Measurements from ENCODE around the gene IQSEC1. TPM values are rescaled to one million over a fixed set of nuclear protein-coding genes. Genes with fewer than 3 reads are reported as not detected.

Gene IQSEC1
- total and polyA plus RNA-seq, 2 donors (not counting 1 experiment from before 2014, with no cell fraction given): 96.7 to 222 TPM

GRCh38 chr3:12952343-12953200 lies 120.7 kb downstream of the IQSEC1 start:
- Histone ChIP-seq H3K27ac (ENCODE audit: low read length in 2 of 2) (peak overlapping the region in 1 of 2 donors; percentile 7), H4K20me1 (ENCODE audit: control insufficient read depth, insufficient read depth, low read length, poor library complexity, severe bottlenecking) (peaks cover 100% of the 10 kb centered on the region), H3K79me2 (ENCODE audit: control insufficient read depth, insufficient read depth, low read length) (peaks cover 100% of the 10 kb centered on the region), H3K4me2 (replicated peaks; ENCODE audit: low read depth, low read length, poor library complexity, severe bottlenecking) (no peak overlapping the region), H3K9ac (ENCODE audit: low read length) (no peak overlapping the region), H3K27me3 (replicated peaks in 1 of 4; ENCODE audit: control extremely low read depth in 1 of 4, control insufficient read depth in 3 of 4, insufficient read depth in 4 of 4, low read length in 3 of 4) (no peaks in the 10 kb centered on the region), H3K4me1 (ENCODE audit: control insufficient read depth in 2 of 2, insufficient read depth in 2 of 2, low read length in 2 of 2) (peaks cover 57 to 90% of the 10 kb centered on the region in 2 donors), H2AFZ (ENCODE audit: insufficient read depth, low read depth, low read length, poor library complexity, severe bottlenecking) (no peak overlapping the region), H3K36me3 (replicated peaks in 1 of 2; ENCODE audit: control extremely low read depth in 1 of 2, control insufficient read depth in 1 of 2, extremely low read depth in 1 of 2, insufficient read depth in 2 of 2, low read length in 1 of 2) (peaks cover 0 to 80% of the 10 kb centered on the region in 2 experiments), H3K4me3 (ENCODE audit: control extremely low read depth in 1 of 5, extremely low read depth in 1 of 5, insufficient read depth in 1 of 5, low read depth in 2 of 5, low read length in 4 of 5) (no peak overlapping the region), H3K9me3 (ENCODE audit: control extremely low read depth in 1 of 3, control insufficient read depth in 2 of 3, insufficient read depth in 1 of 3, low read length in 2 of 3) (no peaks in the 10 kb centered on the region)
- Mint-ChIP-seq H3K4me1 (peaks cover 80% of the 10 kb centered on the region), H3K9me3 (ENCODE audit: insufficient read depth) (no peaks in the 10 kb centered on the region), H3K27me3 (no peaks in the 10 kb centered on the region), H3K27ac (peak overlapping the region; percentile 69), H3K4me3 (no peak overlapping the region)
- DNase-seq: no peak
- ATAC-seq (ENCODE audit: low read depth): no peak
- intact Hi-C loops (cut with micrococcal nuclease): no loop called here
- ChIA-PET CTCF (interaction anchor here (0.8 kb wide), 1 partner anchor 29 kb away, joined by 4 read pairs; no protein-coding TSS in a partner anchor), POLR2A (no interaction called here)
- TF ChIP-seq EZH2 (IDR thresholded peaks at IDR 0.05; ENCODE audit: borderline replicate concordance, insufficient read depth, low read depth, low read length, poor library complexity, severe bottlenecking) (no peak), CTCF (IDR thresholded peaks at IDR 0.05) (no peak)
- 92% methylated on average over 14 of the region's 14 CpGs for WGBS (ENCODE audit: insufficient coverage)
